GM21526 (cell line): ENCODE data around the gene VPS4B.
"Not testable (repeated sequence)": the region's sequence is repeated elsewhere in the genome, so short reads cannot be mapped to it uniquely, and the experiment has no call there.

Experiments used
- ATAC-seq: cut with Tn5 transposase; IDR thresholded peaks from one replicate; pipeline ENCODE4 v1.9.1; 2021; ENCODE audit warnings: moderate library complexity; ENCODE audit not compliant: unreplicated experiment, low FRiP score

Gene VPS4B

DNA sequence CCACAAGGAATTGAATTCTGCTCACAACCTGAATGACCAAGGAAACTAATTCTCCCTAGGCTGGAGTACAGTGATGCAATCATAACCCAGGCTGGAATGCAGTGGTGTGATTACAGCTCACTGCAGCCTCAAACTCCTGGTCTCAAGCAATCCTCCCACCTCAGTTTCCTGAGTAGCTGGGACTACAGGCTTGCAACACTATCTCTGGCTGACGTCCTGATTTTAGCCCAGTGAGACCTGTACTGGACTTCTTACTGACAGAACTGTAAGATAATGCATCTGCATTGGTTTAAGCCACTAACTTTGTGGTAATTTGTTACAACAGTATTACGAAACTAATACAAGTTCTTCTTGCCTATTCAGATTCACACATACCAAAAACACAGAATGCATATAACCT is 45.7 kb downstream of the VPS4B start:
- no peak for ATAC-seq

DNA sequence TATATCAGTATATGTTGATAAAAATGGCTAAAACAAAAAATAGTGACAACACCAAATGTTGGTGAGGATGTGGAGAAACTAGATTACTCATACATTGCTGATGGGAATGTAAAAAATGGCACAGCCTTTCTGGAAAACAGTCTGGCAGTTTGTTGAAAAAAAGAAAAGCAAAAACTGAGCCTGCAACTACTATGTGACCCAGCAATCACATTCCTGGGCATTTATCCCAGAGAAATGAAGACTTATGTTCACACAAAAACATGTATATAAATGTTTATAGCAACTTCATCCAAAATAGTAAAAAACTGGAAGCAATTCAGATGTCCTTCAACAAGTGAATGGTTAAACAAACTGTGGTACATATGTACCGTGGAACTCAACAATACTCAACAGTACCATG is 47.7 kb downstream of the VPS4B start:
- ATAC-seq = no peak

DNA sequence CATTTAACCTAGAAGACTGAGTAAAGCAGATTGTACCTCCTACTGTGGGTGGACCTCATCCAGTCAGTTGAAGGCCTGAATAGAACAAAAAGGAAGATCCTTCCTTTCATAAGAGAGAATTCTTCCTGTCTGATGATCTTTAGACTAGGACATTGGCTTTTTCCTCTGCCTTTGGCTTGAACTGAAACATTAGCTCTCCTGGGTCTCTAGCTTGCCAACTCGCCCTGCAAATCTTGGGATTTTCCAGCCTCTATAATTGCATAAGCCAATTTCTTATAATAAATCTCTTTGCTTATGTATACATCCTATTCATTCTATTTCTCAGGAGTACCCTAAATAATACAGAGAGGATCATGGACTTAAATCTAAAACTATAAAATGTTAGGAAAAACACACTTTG is 49.1 kb downstream of the VPS4B start:
- ATAC-seq = no peak

DNA sequence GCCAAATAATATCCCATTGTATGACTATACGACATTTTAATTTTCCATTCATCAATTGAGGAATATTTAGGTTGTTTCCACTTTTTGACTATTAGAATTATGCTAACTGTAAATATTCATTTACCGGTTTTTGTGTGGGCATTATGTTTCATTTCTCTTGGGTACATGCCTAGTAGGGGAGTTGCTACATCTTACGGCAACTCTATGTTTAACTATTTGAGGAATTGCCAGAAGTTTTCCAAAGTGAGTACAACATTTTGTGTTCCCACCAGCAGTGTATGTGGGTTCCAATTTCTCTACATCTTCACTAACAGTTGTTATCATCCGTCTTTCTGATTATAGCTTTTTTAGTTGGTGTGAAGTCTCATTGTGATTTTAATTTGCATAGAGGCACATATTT is 53.7 kb downstream of the VPS4B start:
- no peak for ATAC-seq

DNA sequence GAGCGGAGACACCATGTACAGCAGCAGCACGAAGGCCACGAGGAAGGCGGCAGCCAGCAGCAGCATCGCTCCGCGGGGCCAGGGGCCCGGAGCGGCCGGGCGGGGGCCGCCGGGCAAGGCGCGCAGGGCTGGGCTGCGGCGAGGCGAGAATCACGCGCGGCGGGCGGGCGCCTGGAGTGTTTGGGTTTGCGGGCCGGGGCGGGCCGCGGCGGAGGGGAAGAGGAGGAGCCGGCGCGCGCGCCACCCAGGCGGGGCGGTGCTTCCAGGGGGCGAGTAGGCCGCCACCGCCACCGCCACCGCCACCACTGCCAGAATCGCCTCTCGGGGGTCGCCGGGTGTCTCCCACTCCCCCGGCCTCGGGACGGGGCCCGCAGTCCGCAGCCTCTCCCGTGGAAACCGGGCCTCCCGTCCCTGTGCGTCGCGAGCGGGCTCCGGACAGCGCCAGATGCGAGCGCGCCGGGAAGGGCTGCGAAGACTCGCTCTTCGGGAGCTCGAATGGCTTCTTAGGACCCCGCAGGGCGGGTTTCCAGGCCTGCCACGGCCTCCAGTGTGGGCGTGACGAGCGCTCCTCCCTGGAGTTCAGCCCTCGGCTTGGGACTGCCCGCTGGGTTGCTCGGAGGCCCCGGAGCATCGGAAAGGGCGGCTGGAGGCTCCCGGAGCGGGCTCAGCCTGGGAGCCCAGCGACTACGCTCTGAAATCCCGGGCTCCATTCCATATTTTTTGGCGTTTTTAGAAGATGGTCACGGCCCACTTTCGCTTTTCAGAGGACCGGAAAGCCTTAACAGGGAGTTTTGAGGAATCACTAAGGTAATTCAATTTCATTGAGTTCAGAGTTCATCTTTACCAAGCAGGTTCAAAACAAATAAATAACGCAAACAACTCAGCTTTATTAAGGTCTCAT is 55.0 kb downstream of the VPS4B start, which contains the start of gene KDSR:
Gene KDSR, minus strand, starts transcription at position 154 of the 901 bp plus-strand sequence. Its CDS starts 88 bp downstream, at position 66.
- peak; percentile 89 for ATAC-seq

DNA sequence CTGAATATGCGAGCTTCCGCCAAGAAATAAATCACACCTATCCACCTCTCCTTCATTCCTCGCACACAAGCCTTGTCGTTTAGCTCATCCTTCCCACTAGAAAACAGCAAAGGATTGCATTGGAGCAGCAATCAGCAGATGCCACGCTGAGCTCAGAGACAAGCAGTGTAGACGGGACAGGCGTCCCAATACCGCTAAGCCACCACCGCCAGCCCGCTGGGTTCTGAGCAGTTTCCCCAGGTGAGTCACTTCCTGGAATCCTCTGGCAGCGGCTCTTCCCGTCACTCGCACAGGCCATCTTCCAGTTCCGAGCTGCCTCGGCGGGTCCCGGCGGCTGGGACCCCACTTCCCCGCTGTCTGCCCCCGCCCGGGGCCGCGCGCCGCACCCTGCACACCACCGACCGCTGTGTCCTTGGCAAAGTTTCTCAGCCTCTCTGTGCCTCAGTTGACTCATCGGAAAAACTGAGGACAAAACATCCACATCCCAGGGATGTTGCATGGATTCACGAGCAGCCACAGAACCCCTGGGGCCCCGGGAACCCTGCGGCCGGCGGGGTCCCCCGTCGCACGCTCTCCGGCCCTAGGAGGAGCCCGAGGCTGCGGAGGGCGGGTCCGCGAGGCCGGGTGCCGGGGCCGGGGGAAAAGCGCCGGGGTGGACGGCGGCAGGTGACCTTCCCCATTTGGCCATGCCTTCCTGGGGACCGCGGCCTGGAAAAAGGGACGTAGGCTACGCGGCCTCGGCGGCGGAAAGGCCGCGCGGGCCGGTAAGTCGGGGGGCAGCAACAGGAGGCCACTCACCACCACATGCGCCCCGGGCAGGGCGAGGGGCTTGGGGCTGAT is 55.8 kb downstream of the VPS4B start:
- ATAC-seq = peak; percentile 26

DNA sequence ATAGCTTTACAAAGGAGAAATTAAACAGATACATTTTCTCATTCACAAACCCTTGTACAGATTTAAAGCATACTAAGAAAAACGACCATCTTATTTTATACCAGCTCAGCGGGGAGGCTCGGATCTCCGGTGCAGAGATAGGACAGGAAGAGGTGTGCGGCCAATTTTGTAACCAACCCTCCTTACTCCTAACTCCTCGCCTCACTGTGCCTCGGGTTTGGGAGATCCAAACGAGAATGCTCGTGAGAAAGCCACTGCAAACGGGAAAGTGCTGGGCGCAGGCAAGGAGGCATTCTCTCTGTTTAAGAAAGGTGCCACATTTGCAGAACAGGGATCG is 56.4 kb downstream of the VPS4B start:
- ATAC-seq = no peak

DNA sequence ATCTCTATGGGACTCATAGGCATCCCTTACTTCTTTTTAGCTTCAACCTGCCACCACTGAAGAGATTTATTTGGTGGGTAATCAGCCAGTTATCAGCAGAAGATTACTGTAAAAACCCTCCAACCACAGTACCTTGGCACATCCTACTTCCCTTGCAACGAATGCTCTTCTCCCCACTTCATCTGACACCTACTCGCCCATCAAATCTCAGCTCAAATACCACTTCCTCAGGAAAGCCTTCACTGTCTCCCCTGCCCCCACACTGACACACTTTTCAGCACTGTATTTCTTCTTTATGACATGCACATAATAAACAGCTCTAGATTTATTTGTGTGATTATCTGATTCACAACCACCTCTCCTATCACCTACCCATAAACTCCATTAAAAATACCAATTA is 58.3 kb downstream of the VPS4B start:
- no peak for ATAC-seq

DNA sequence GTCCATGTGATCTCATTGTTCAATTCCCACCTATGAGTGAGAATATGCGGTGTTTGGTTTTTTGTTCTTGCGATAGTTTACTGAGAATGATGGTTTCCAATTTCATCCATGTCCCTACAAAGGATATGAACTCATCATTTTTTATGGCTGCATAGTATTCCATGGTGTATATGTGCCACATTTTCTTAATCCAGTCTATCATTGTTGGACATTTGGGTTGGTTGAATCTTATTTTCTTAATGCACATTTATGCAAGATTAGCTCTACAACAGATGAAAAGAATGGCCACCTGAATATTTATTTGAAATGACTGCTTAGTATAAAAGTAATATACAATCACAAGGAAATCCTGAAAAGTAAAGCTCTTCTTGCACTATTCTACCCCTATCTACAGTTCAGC is 58.9 kb downstream of the VPS4B start:
- ATAC-seq = not testable (repeated sequence)

DNA sequence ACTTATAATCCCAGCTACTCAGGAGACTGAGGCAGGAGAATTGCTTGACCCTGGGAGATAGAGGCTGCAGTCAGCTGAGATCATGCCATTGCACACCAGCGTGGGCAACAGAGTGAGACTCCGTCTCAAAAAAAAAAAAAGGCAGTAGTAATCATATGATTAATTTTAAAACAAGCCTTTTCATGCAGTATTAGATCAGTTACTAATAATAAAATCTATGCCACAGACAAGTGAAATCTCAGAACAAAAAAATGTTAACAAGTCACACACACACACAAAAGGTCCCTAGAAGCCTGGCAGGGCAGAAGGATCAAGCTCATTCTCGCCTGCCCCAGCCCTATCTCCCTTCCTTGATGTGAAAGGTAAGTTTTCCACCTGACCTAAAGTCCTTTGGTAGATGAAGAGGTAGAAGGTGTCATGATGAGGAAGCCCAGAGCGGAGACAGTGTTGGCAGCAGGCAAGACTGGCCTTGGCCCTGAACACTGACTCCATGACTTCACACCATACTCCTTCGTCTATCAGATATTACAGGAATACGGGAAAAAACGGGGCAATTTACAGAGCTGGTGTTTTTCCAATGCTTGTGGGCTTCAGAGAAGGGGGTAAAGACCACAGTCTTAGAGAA is 65.9 kb downstream of the VPS4B start:
- ATAC-seq = no peak

DNA sequence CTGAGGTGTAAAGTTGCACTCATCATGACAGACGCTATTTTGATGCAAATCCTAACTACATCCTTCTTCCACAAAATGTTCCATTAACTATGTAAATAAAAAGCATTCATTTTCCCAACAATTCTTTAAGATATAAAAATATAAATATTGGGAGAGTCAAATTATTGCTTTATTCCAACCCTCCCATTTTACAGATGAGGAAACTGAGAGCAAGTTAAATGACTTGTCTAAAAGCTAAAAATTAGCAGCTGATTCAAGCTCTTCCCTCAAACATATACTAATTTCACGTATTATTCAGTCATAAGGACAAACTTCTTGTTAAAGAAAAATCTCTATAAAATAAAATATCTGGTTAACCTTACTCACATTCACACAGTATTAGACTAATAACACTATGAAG is 72.0 kb downstream of the VPS4B start:
- no peak for ATAC-seq

DNA sequence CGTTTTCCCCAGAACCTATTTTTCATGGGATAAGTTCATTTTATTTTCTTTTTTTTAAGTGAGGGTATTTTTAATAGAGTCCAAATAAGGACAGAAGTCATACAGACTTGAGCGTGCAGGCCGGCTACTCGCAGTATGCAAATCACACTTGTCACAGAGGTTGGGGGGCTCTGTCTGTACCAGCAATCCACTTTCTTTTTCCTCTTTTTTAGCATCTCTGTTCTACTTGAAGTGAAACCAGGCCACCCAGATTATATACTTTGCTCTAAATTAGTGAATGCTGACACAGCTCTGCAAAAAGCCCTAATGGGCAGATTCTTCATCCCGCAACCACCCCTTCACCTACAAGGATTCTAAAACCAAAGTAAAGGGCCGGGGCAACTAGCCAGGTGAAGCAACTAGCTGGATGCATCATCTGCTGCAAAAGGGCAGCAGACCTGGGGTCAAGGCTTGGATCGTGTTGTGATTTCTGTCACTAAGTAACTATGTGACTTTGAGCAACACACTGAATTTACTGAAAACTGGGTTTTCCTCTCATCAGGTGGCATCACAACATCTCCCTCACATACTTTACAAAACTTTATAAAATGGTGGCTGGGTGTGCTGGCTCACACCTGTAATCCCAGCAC is 73.7 kb downstream of the VPS4B start:
- no peak for ATAC-seq

DNA sequence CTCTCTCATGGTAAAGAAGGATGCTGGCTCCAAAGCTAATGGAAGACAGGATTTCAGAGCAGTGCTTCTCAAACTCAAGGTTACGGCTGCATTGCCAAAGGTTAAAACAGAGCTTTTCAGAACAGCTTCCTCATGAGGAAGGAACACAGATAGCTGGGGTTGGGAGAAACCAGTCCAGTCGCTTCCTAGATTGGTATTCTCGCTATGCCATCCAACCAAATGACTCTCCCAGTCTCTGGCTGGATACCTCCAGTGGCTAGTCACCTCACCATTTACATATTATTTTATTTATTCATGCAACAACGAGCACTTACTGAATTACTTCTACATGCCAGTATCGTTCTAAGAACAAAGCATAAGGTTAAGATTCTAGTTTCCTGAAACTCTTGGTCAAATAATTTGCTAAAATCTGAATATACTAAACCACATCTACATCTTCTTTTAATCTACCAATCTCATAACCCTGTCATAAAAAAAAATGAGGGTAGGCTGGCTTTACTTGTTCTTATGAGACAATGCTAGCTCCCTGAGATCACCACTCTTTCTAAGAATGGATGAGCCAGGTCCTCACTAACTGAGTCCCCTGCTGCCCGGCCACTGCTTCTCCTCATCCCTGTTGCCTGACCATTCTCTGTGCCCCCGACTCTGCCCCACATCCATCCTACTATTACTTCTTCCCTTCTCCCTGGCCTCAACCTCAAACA is 75.6 kb downstream of the VPS4B start:
- ATAC-seq = no peak

DNA sequence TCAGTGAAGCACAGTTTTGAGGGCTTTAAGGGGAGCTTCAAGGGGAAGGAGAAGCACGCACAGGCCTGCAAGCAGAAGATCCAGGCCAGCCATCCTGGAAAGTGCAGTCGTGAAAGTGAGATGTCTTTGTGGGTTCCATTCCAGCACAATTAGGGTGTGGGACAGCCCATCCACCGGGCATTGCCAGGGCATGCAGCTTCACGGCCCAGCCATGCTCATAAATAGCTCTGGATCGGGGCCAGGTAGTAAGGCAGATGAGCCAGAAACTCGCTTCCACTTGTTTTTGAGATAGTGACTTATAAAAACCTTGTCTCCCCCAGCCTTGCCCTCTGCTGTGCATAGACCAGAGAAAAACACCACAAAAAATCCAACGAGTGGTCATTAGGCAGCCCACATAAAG is 76.2 kb downstream of the VPS4B start:
- ATAC-seq = no peak

DNA sequence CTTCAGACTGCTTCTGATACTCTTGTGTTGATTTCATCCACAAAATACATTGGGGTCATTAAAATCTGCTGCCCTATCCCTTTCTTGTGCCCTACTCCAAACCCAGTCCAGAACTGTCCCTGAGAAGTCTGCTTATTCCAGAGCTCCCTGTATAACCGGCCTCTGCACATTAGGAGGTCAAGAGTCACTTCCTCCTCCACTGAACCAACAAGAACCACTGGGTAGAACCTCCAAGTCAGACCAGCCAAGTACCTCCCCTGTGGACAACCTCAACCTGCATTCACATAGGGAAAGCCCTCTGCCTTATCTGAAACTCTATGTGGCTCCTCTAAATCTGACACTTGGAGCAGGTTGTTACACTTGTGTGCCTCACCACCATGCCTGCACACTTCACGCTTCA is 77.4 kb downstream of the VPS4B start:
- ATAC-seq = no peak

DNA sequence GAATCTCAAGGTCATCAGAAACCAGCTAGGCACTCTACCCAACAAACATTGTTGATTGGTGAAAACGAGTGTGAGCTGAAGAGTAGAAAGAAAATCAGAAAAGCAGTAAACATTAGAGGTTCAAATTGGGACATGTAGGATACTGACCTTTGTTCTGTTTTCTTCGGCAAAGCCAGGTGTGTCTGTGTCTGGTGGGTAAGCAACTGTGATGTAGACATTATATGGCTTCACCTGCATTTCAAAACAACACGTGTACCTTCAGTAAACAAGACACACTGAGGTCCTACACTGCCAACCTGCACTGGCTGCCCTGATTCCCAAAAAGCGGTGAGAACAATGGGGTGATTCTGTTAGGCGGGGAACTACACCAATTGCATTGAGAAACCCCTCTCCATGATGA is 78.0 kb downstream of the VPS4B start:
- ATAC-seq = no peak

DNA sequence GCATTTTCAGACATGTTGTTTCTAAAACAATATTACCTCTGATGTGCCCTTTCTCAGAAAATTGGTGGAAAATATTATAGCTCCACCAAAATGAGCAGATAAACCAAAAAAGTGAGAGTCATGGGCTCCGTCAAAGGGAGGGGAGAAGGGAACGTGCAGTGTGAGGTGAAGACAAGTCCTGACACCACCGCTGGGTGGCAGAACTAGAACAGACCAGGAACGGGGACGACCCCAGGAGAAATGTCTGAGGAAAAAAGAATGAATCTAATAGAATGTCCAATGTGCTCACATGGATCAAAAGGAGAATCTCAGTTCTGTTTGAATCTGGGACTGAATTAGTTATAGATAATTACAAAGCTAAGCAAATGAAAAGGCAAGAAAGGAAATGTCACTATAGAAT is 80.1 kb downstream of the VPS4B start:
- ATAC-seq = no peak

DNA sequence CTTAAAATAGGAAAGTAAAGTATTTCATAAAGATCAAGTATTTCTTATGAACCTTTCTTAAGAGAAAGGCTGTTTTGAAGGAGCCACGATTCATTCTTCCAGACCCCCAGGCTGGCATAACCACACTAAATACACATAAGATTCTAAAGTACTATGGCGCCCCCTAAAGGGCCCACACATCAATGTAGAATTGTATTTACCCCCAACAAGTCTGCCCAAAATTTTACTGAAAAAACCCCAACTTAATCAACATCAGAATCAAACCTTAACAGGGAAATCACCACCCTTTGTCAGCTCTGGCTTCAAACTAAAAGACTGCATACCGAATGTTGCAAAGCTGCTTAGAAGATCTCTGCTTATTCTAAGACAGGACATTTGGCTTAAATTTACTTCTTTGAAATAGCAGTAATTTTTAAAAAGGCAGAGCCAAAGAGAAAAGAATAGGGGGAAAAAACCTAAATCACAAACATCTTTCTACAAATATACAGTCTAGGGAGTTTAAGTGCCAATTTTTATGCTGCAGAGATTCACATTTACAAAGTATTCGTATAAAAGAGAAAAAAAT is 82.3 kb downstream of the VPS4B start:
- ATAC-seq = no peak
